T-cell (primary cell): ENCODE data around the gene LHX2. TPM values are rescaled to one million over a fixed set of nuclear protein-coding genes. Genes with fewer than 3 reads are reported as not detected.
"Not testable (repeated sequence)": the region's sequence is repeated elsewhere in the genome, so short reads cannot be mapped to it uniquely, and the experiment has no call there.

ENCODE experiments used
- ATAC-seq, 4 experiments: fragments of 200-7000 bp in 3 of 4; fragments of 150-1000 bp in 1 of 4; cut with Tn5 transposase; replicated peaks in 1 of 4; 1 replicate in 3 of 4; 2 replicates in 1 of 4; pipeline ENCODE4 v1.10.0; 2021; ENCODE audit warnings: moderate library complexity in 3 of 4, mild to moderate bottlenecking in 2 of 4, moderate number of reproducible peaks in 1 of 4
- CTCF ChIA-PET, 2 donors: fragments of 300-600 bp; sonication (Branson Sonifier 250); formaldehyde crosslinking; loops; one replicate each; lab custom pipeline; 2022; ENCODE audit warnings: antibody characterized with exemption in 2 of 2; lab: Charles Lee
- POLR2A ChIA-PET, 2 donors: fragments of 300-600 bp; sonication (Branson Sonifier 250); formaldehyde crosslinking; loops; one replicate each; lab custom pipeline; 2022; ENCODE audit warnings: antibody characterized with exemption in 2 of 2; lab: Charles Lee
- DNase-seq, 35 experiments: peaks; one replicate each; pipeline versions ENCODE4 v3.0.0 to v3.0.0-alpha.2; 2013 to 2023
- H3K27ac ChIP-seq: one replicate; pipeline ENCODE4 v1.5.1; 2013; ENCODE audit warnings: low read length
- H3K27me3 ChIP-seq, 2 experiments: replicated peaks in 1 of 2; 1 replicate in 1 of 2; 2 replicates in 1 of 2; pipeline versions ENCODE4 v1.6.1 to v1.7.0; 2013; ENCODE audit warnings: low read length in 1 of 2, mixed read lengths in 1 of 2; ENCODE audit not compliant: control insufficient read depth in 2 of 2, insufficient read depth in 2 of 2; ENCODE audit errors: extremely low read depth in 1 of 2
- H3K36me3 ChIP-seq, 2 donors: 1 replicate in 1 of 2; 2 replicates in 1 of 2; pipeline versions ENCODE4 v1.6.1 to v1.7.0; 2013; ENCODE audit warnings: low read length in 1 of 2; ENCODE audit not compliant: control insufficient read depth in 2 of 2, insufficient read depth in 1 of 2; ENCODE audit errors: extremely low read depth in 1 of 2
- H3K4me1 ChIP-seq, 2 experiments: 1 replicate in 1 of 2; 2 replicates in 1 of 2; pipeline versions ENCODE4 v1.6.1 to v1.7.0; 2013; ENCODE audit warnings: low read length in 2 of 2, mixed read lengths in 1 of 2; ENCODE audit not compliant: insufficient read depth in 2 of 2, control insufficient read depth in 1 of 2; ENCODE audit errors: extremely low read depth in 1 of 2
- H3K4me3 ChIP-seq, 2 donors: 1 replicate in 1 of 2; 2 replicates in 1 of 2; pipeline versions ENCODE4 v1.5.1 to v1.7.0; 2013; ENCODE audit warnings: mild to moderate bottlenecking in 2 of 2, low read length in 1 of 2, moderate library complexity in 1 of 2; ENCODE audit not compliant: control insufficient read depth in 1 of 2; ENCODE audit errors: extremely low read depth in 1 of 2
- H3K9me3 ChIP-seq: 2 replicates; pipeline ENCODE4 v1.7.0; 2013
- H3K27ac Mint-ChIP-seq, 2 donors: one replicate each; pipeline ENCODE4 v1.8.0; 2020 to 2021; ENCODE audit warnings: mild to moderate bottlenecking in 2 of 2, mixed read lengths in 2 of 2
- H3K27me3 Mint-ChIP-seq, 2 donors: one replicate each; pipeline ENCODE4 v1.8.0; 2021 to 2022; ENCODE audit warnings: mixed read lengths in 2 of 2
- H3K36me3 Mint-ChIP-seq: one replicate; pipeline ENCODE4 v1.8.0; 2021; ENCODE audit warnings: mixed read lengths
- H3K4me1 Mint-ChIP-seq, 3 donors: one replicate each; pipeline ENCODE4 v1.8.0; 2020 to 2022; ENCODE audit warnings: mixed read lengths in 3 of 3, mild to moderate bottlenecking in 1 of 3
- H3K4me3 Mint-ChIP-seq, 3 donors: one replicate each; pipeline ENCODE4 v1.8.0; 2020 to 2022; ENCODE audit warnings: mild to moderate bottlenecking in 3 of 3, mixed read lengths in 3 of 3, moderate library complexity in 3 of 3
- H3K9me3 Mint-ChIP-seq, 3 donors: one replicate each; pipeline ENCODE4 v1.8.0; 2020 to 2022; ENCODE audit warnings: mixed read lengths in 3 of 3
- WGBS: methylation state at CpG from one replicate; pipeline ENCODE4 v1.1.5; 2013; ENCODE audit warnings: missing lambda C conversion rate; ENCODE audit not compliant: insufficient coverage; 5-methylcytosine and 5-hydroxymethylcytosine counted together
- total RNA-seq, 35 experiments: library from RNA in 6 of 35; stranded (reverse) in 6 of 35; fragments of 120-200 nt in 1 of 35; gene quantifications; one replicate each; pipeline versions ENCODE4 v1.2.1 to v1.2.4 and lab custom pipeline; 2013 to 2026

The LHX2 gene
- total RNA-seq, 5 donors from 2014 or later (not counting 1 experiment from before 2014, with no cell fraction given) = not detected

- H3K9me3 ChIP-seq = no peaks in the 10 kb centered on the region
- H3K27me3 ChIP-seq = peaks cover 3 to 18% of the 10 kb centered on the region in 2 experiments
- Mint-ChIP-seq H3K4me3 (no peak overlapping the region), H3K27ac (no peak overlapping the region), H3K27me3 (peaks cover 43 to 48% of the 10 kb centered on the region in 2 donors), H3K36me3 (no peaks in the 10 kb centered on the region), H3K9me3 (no peaks in the 10 kb centered on the region), H3K4me1 (no peaks in the 10 kb centered on the region)
- WGBS = 80% methylated on average over 1 of the region's 4 CpGs
- H3K27ac ChIP-seq = no peak overlapping the region
- H3K4me1 ChIP-seq = no peaks in the 10 kb centered on the region
- CTCF ChIA-PET = no interaction called here
- no peak for ATAC-seq
- POLR2A ChIA-PET = no interaction called here
- no peak overlapping the region for H3K4me3 ChIP-seq
- DNase-seq = no peak
- H3K36me3 ChIP-seq = no peaks in the 10 kb centered on the region
Observed at GRCh38 chr9:123985869-123986268, 25.7 kb upstream of the LHX2 start.

DNA sequence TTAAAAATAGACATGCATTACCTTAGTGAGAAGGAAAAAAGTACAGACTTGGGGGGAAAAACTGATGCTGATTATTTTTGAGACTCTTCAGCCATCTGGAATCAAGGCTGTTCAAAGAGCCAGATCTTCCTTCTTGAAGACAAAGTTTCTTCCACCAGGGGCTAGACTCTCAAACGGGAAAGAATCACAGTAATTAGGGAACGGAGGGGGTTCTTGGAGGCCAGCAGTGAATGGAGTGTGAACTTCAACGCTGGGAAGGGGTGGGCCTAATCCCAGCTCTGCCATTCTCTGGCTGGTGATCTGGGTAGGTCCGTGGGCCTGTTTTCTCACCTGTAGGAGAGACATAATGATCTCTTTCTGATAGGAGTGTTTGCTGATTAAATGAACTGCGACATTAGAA is 21.1 kb upstream of the LHX2 start:
- Mint-ChIP-seq H3K27me3 (peaks cover 47 to 55% of the 10 kb centered on the region in 2 donors), H3K9me3 (no peaks in the 10 kb centered on the region), H3K36me3 (no peaks in the 10 kb centered on the region), H3K27ac (no peak overlapping the region), H3K4me1 (no peaks in the 10 kb centered on the region), H3K4me3 (no peak overlapping the region)
- H3K4me1 ChIP-seq = no peaks in the 10 kb centered on the region
- H3K27me3 ChIP-seq = peaks cover under 1 to 29% of the 10 kb centered on the region in 2 experiments
- no peak overlapping the region for H3K4me3 ChIP-seq
- H3K36me3 ChIP-seq = no peaks in the 10 kb centered on the region
- no peak overlapping the region for H3K27ac ChIP-seq
- WGBS = 58% methylated on average over 4 of the region's 5 CpGs
- no peak for ATAC-seq
- ChIA-PET POLR2A (no interaction called here), CTCF (no interaction called here)
- no peaks in the 10 kb centered on the region for H3K9me3 ChIP-seq
- DNase-seq = no peak

GRCh38 chr9:123992679-123993078 is 18.9 kb upstream of the LHX2 start:
- H3K36me3 Mint-ChIP-seq, H3K27ac ChIP-seq, DNase-seq, H3K9me3 ChIP-seq, H3K9me3 Mint-ChIP-seq, H3K4me3 ChIP-seq, POLR2A ChIA-PET, H3K36me3 ChIP-seq, ATAC-seq, H3K27ac Mint-ChIP-seq, H3K4me3 Mint-ChIP-seq, CTCF ChIA-PET: not testable (repeated sequence)
- Histone ChIP-seq H3K4me1 (peaks cover 4 to 14% of the 10 kb centered on the region in 2 experiments), H3K27me3 (peaks cover 4 to 48% of the 10 kb centered on the region in 2 experiments)
- H3K27me3 Mint-ChIP-seq = peaks cover 50 to 61% of the 10 kb centered on the region in 2 donors
- WGBS = no CpG with 5 or more reads among the region's 16 CpGs
- peaks cover 9 to 13% (median 11%) of the 10 kb centered on the region in 3 donors for H3K4me1 Mint-ChIP-seq

DNA sequence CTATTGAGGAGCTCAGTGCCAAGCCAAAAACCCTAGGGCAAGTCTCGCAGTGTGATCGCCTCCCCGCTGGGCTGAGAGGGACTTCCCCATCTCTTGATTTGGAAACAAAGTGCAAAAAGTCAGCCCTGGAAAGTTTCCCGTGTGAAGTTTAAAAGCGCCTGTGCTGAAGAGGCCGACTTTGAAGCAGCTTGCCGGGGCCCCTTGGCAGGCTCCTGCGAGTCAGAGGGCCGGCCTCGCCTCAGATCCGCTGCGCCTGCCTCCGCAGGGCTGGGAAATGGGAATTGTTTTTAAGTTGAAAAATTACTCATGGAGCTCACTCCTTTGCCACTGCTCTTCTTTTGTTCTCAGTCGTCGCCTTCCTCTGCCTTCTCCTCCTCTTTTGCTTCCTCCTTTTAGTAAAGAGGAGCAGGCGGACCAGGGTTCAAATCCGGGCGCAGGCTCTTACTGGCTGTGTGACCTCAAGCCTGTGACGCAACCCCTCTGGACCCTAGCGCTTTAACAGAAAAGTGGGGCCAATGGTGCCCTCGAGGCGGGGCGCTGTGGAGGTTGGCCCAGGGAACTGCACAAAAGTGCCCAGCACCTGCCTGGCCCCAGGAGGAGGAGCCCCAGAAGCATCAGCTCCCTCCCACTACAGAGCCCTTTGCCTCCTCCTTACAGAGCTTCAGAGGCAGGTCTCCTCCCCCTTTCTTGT is 14.7 kb upstream of the LHX2 start:
- DNase-seq = peak in 1 of 35 experiments; percentile 24
- Histone ChIP-seq H3K36me3 (no peaks in the 10 kb centered on the region), H3K27me3 (peaks cover 16 to 68% of the 10 kb centered on the region in 2 experiments), H3K4me3 (peak overlapping the region in 1 of 2 donors; percentile 10), H3K27ac (no peak overlapping the region), H3K9me3 (no peaks in the 10 kb centered on the region), H3K4me1 (peaks cover 6 to 30% of the 10 kb centered on the region in 2 experiments)
- H3K4me1 Mint-ChIP-seq = peaks cover 31 to 38% (median 33%) of the 10 kb centered on the region in 3 donors
- no peaks in the 10 kb centered on the region for H3K9me3 Mint-ChIP-seq
- H3K4me3 Mint-ChIP-seq = peak overlapping the region in 1 of 3 donors; percentile 96
- WGBS = 11% methylated on average over 12 of the region's 23 CpGs
- ChIA-PET POLR2A (no interaction called here), CTCF (no interaction called here)
- H3K27ac Mint-ChIP-seq = no peak overlapping the region
- no peaks in the 10 kb centered on the region for H3K36me3 Mint-ChIP-seq
- peaks cover 64 to 75% of the 10 kb centered on the region in 2 donors for H3K27me3 Mint-ChIP-seq
- ATAC-seq = peak in 1 of 4 experiments; percentile 57

GRCh38 chr9:123997665-123998277 is 13.8 kb upstream of the LHX2 start:
- Mint-ChIP-seq H3K4me1 (peaks cover 31 to 38% (median 33%) of the 10 kb centered on the region in 3 donors), H3K36me3 (no peaks in the 10 kb centered on the region), H3K9me3 (no peaks in the 10 kb centered on the region), H3K4me3 (peak overlapping the region in 2 of 3 donors; percentile 9 to 96), H3K27ac (peak overlapping the region in 1 of 2 donors; percentile 31), H3K27me3 (peaks cover 73 to 83% of the 10 kb centered on the region in 2 donors)
- Histone ChIP-seq H3K36me3 (no peaks in the 10 kb centered on the region), H3K4me1 (peaks cover 6 to 30% of the 10 kb centered on the region in 2 experiments), H3K27ac (no peak overlapping the region), H3K27me3 (peaks cover 16 to 74% of the 10 kb centered on the region in 2 experiments), H3K9me3 (no peaks in the 10 kb centered on the region), H3K4me3 (no peak overlapping the region)
- ChIA-PET POLR2A (no interaction called here), CTCF (interaction anchor here in 1 of 2 donors (0.5 kb wide), 1 partner anchor 710 kb away, joined by 4 read pairs; no protein-coding TSS in a partner anchor)
- DNase-seq (peak in 2 of 35 experiments; percentile 12 to 30), ATAC-seq (peak in 2 of 4 experiments; percentile 21 to 48)
- WGBS = 2% methylated on average over 12 of the region's 15 CpGs

DNA sequence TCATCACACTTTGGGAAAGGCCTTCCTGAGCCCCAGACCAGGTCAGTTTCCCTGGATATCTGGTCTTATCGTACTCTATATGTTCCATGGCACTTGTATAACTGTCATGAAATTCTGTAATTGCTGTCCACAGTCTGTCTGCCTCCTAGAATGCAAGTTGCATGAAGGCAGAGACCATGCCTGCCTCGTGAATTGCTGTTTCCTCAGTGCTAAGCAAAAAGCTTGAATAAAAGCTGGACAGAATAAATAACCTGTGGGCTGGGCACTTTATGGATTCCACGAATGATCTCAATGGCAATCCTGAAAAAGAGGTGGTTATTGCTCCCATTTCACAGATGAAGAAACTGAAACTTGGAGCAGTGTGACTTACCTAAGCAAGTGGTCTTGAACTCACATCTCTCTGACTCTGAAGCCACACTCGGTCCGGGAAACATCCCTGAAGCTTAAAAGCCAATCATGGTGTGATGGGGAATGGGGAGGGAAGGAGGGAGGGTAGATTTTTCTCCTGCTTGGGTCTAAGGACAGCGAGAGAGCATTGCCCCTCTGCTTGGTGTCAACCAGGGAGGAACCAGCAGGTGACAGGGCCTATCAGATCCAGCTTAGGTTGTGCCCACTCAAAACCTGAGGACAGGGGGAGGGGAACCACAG is 13.2 kb upstream of the LHX2 start:
- CTCF ChIA-PET = no interaction called here
- POLR2A ChIA-PET = no interaction called here
- H3K27me3 Mint-ChIP-seq = peaks cover 80 to 90% of the 10 kb centered on the region in 2 donors

More for the DNA sequence above, 13.2 kb upstream of the LHX2 start:
- H3K4me1 Mint-ChIP-seq = peaks cover 31 to 38% (median 33%) of the 10 kb centered on the region in 3 donors
- ATAC-seq (no peak), DNase-seq (no peak)
- no peak overlapping the region for H3K4me3 ChIP-seq
- H3K4me3 Mint-ChIP-seq = peak overlapping the region; percentile 68 to 96 (median 76)
- 40% methylated on average over 6 of the region's 6 CpGs for WGBS
- H3K27ac ChIP-seq = no peak overlapping the region
- H3K27ac Mint-ChIP-seq = no peak overlapping the region
- H3K36me3 Mint-ChIP-seq = no peaks in the 10 kb centered on the region
- no peaks in the 10 kb centered on the region for H3K36me3 ChIP-seq
- H3K4me1 ChIP-seq = peaks cover 6 to 30% of the 10 kb centered on the region in 2 experiments
- H3K9me3 Mint-ChIP-seq = no peaks in the 10 kb centered on the region
- H3K27me3 ChIP-seq = peaks cover 21 to 71% of the 10 kb centered on the region in 2 experiments
- H3K9me3 ChIP-seq = no peaks in the 10 kb centered on the region
